ENCODE measurements around the gene RBBP6. TPM values are rescaled to one million over a fixed set of nuclear protein-coding genes. Genes with fewer than 3 reads are reported as not detected.
"Not testable (repeated sequence)": the region's sequence is repeated elsewhere in the genome, so short reads cannot be mapped to it uniquely, and the experiment has no call there.

The RBBP6 gene
- total and polyA plus RNA-seq, 9 of the 15 experiments (the other 6 are each of a cell fraction or from before 2014, with no cell fraction given) = 19.2 to 76.6 (median 42.7) TPM

DNA sequence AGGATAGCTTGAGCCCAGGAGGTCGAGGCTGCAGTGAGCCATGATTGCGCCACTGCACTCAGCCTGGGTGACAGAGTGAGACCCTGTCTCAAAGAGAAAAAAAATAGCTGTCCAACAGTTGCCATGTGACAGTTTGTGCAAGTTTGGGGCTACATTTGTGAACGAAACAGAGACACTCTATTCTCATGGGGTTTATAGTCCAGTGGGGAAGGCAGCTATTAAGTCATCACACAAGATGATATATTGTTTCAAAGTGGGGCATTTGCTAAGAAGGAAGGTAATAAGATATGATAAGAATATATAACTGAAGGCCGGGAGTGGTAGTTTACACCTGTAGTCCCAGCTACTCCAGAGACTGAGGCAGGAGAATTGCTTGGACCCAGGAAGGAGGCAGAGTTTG lies 73.3 kb downstream of the RBBP6 start:
- 2% methylated on average over 4 of the region's 4 CpGs for WGBS (ENCODE audit: insufficient coverage, low coverage, missing lambda C conversion rate)
- no peak for FAIRE-seq
- Histone ChIP-seq H2AFZ (ENCODE audit: low read depth, low read length) (no peak overlapping the region), H4K20me1 (replicated peaks; ENCODE audit: control insufficient read depth, insufficient read depth, low read length) (no peaks in the 10 kb centered on the region), H3K9me3 (replicated peaks; ENCODE audit: control insufficient read depth, insufficient read depth, low read depth, low read length) (no peaks in the 10 kb centered on the region), H3K27me3 (ENCODE audit: control insufficient read depth in 2 of 2, insufficient read depth in 2 of 2, low read length in 2 of 2) (peaks cover 24 to 38% of the 10 kb centered on the region in 2 experiments), H3K9me1 (ENCODE audit: control insufficient read depth, insufficient read depth, low read length) (no peaks in the 10 kb centered on the region), H3K79me2 (ENCODE audit: control insufficient read depth, insufficient read depth, low read length) (no peaks in the 10 kb centered on the region), H3K36me3 (ENCODE audit: control insufficient read depth, insufficient read depth, low read length) (no peaks in the 10 kb centered on the region), H3K9ac (ENCODE audit: insufficient read depth in 1 of 2, low read depth in 2 of 2, low read length in 2 of 2) (no peak overlapping the region), H3K4me3 (no peak overlapping the region), H3K4me1 (replicated peaks in 1 of 2; ENCODE audit: control insufficient read depth in 2 of 2, insufficient read depth in 2 of 2, low read length in 2 of 2) (peaks cover 0 to 3% of the 10 kb centered on the region in 2 experiments; a peak in 2 of 5 replicates), H3K27ac (ENCODE audit: extremely low read depth, low read depth, low read length) (no peak overlapping the region), H3K4me2 (ENCODE audit: insufficient read depth, low read length) (no peak overlapping the region)
- POLR2A ChIA-PET = no interaction called here
- CTCF ChIA-PET (ENCODE audit: low intra/inter-chr PET ratio) = no interaction called here
- BruUV-seq (replicated peaks) = no TSS peak
- in situ Hi-C loops (cut with MboI) (no loop called here), intact Hi-C loops (cut with micrococcal nuclease) (no loop called here)
- 0 out of 2 replicates have a peak, but pooled peaks have one; percentile 8 for TF ChIP-seq CEBPB (tag; IDR thresholded peaks at IDR 0.05)
- TF ChIP-seq MTA1 (IDR thresholded peaks at IDR 0.05; ENCODE audit: borderline replicate concordance) = no peak
- TF ChIP-seq NFRKB (IDR thresholded peaks at IDR 0.05; ENCODE audit: low read depth) = no peak
- TF ChIP-seq CBX2 (IDR thresholded peaks at IDR 0.05; ENCODE audit: insufficient read depth, low read length, poor library complexity, severe bottlenecking) = peak; percentile 68
- TF ChIP-seq ZNF311 (CRISPR knock-in tag; IDR thresholded peaks at IDR 0.05) = no peak
- no peak for TF ChIP-seq BRD9 (IDR thresholded peaks at IDR 0.05; ENCODE audit: low read depth, partially characterized antibody)
- DNase-seq (ENCODE audit: extremely low read depth in 1 of 4, low spot score in 3 of 4) = no peak
- ATAC-seq = no peak

DNA sequence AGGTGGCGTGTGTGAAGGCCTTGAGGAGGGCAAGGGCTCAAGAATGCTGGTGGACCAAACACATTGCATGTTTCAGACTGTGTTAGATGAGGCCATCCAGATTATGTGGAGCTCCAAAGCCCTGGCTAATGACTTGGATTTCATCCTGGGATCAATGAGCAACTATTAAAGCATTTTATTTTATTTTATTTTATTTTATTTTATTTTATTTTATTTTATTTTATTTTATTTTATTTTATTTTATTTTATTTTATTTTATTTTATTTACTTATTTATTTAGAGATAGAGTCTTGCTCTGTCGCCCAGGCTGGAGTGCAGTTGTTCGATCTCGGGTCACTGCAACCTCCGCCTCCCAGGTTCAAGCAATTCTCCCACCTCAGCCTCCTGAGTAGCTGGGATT lies 73.9 kb downstream of the RBBP6 start:
- H3K4me1 ChIP-seq (replicated peaks in 1 of 2; ENCODE audit: control insufficient read depth in 2 of 2, insufficient read depth in 2 of 2, low read length in 2 of 2); H4K20me1 ChIP-seq (replicated peaks; ENCODE audit: control insufficient read depth, insufficient read depth, low read length); H3K79me2 ChIP-seq (ENCODE audit: control insufficient read depth, insufficient read depth, low read length); H3K9ac ChIP-seq (ENCODE audit: insufficient read depth in 1 of 2, low read depth in 2 of 2, low read length in 2 of 2); H3K27ac ChIP-seq (ENCODE audit: extremely low read depth, low read depth, low read length); FAIRE-seq; CTCF ChIA-PET (ENCODE audit: low intra/inter-chr PET ratio); POLR2A ChIA-PET; BruUV-seq (replicated peaks); H2AFZ ChIP-seq (ENCODE audit: low read depth, low read length); H3K4me2 ChIP-seq (ENCODE audit: insufficient read depth, low read length); intact Hi-C loops (cut with micrococcal nuclease); H3K9me3 ChIP-seq (replicated peaks; ENCODE audit: control insufficient read depth, insufficient read depth, low read depth, low read length); H3K4me3 ChIP-seq; H3K36me3 ChIP-seq (ENCODE audit: control insufficient read depth, insufficient read depth, low read length); DNase-seq (ENCODE audit: extremely low read depth in 1 of 4, low spot score in 3 of 4); ATAC-seq; H3K9me1 ChIP-seq (ENCODE audit: control insufficient read depth, insufficient read depth, low read length); in situ Hi-C loops (cut with MboI): not testable (repeated sequence)
- peaks cover 22 to 36% of the 10 kb centered on the region in 2 experiments for H3K27me3 ChIP-seq (ENCODE audit: control insufficient read depth in 2 of 2, insufficient read depth in 2 of 2, low read length in 2 of 2)
- 18% methylated on average over 5 of the region's 5 CpGs for WGBS (ENCODE audit: insufficient coverage, low coverage, missing lambda C conversion rate)
